GM12892 (cell line): ENCODE results near the gene TTLL11.

Experiments used
- POLR2A ChIP-seq: IDR thresholded peaks from 2 replicates; pipeline ENCODE4 v1.6.1; 2011; ENCODE audit warnings: low read depth, low read length, control low read depth
- POLR2AphosphoS5 ChIP-seq: IDR thresholded peaks from 2 replicates; pipeline ENCODE4 v1.6.1; 2011; ENCODE audit warnings: low read depth, low read length, control low read depth

DNA sequence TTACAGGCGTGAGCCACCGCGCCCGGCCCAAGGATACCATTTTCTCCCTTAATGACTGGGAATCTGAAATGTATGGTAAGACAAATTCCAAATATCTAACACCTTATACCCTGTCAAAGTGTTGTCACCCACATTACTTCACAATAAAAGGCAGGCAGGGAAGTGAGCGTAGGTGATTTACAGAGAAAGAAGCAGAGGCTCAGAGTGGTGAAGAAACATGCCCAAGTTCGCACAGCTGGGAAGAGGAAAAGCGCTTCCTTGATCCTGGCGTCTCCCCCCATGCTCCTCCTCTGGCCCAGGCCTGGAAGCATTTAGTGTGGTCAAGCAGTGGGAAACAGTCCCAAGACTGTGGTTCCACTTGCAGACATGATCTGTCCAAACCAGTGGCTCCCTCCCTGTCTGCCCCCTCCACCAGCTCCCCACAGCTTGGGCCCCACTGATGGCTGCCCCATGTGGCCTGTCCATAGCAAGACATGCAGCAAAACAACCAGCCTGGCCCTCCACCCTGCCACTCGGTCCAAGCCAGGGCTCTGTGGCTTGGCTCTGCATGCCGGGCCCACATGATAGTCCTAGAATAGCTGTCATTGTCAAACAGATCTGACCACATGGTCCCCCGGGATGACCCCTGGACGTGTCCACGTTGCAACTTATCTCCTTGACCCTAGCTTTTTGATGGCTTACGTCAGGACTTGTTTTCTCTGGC lies 107.2 kb downstream of the TTLL11 start:
- TF ChIP-seq POLR2A: no peak
- TF ChIP-seq POLR2AphosphoS5: no peak
